Measurements from ENCODE around the gene FBXO9.

Gene FBXO9

DNA sequence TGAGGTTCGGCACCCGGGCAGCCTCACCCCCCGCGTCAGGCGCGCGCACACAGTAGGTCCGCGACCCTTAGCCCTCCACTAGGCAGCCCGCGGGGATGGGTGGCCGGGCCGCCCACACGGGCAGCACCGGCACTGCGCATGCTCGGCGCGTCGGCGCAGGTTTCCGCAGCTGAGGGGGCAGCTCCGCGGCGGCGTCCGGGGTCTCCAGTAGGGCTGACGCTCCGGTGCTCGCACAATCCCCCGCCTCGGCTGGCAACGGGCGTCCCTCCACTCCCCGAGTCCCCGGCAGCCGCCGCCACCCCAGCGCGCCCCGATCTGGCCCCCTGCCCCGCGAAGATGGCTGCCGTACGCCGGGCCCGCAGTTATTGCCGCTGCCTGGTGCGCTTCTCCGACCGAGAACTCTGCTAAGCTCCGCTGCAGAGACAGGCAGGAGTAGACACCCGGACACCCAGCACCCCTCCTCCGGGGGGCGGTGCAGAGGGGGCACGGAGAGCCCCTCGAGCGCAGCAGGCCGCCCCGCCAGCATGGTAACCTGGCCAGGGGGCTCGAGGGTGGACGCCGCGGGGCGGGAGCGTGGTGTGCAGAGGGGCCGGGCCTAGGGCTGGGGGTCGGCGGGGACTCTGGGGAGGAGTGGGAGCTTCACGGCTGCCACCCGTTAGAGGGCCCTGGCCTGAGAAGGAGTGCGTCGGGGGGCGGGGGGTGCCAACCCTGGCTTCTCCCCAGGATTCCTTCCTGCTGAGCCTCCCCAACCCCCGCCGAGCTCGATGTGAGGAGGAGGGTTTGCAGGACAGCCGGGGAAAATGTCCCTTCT, at the start of gene FBXO9:
TSS of gene FBXO9 (plus strand) at position 139 of the 811 bp plus-strand sequence. CDS start at position 525, 386 bp downstream.
- peak; percentile 91 for DNase-seq (ENCODE audit: low spot score)

DNA sequence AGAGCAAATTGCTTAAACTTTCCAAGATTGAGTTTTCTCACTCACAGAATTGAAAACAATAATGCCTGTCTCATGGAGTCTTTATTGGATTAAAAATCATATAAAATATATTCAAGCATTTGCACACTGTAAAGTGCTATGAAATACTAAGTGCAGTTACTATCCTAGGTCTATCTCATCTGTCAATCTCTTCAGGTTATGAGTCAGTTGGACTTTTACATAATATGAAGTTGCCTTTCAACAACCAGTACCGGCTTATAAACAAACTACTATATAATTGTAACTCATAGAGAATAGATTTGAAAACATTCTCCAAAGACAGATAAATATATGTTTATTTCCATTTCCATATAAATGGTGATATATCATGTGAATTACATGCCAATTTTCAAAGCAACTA, 49.7 kb upstream of the FBXO9 start:
- no peak for DNase-seq (ENCODE audit: low spot score)

DNA sequence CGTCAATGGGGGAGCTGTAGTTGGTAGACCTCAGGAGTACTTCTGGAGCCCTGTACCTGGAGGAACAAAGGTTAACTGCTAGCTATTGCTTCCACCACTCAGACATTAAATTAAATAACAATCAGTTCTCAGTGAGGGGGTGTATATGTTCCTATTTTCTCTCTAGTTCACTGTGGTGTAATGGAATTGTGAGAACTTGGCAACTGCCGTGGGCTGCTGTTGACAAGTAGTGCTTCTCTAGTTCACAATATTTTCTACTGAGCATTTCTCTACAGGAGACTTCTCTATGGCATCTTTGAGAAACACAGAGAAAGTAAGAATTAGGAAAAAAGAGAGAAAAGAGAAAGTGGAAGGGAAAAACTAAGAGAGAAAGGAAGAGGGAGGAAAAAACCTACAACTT, 46.8 kb upstream of the FBXO9 start:
- DNase-seq (ENCODE audit: low spot score): no peak

DNA sequence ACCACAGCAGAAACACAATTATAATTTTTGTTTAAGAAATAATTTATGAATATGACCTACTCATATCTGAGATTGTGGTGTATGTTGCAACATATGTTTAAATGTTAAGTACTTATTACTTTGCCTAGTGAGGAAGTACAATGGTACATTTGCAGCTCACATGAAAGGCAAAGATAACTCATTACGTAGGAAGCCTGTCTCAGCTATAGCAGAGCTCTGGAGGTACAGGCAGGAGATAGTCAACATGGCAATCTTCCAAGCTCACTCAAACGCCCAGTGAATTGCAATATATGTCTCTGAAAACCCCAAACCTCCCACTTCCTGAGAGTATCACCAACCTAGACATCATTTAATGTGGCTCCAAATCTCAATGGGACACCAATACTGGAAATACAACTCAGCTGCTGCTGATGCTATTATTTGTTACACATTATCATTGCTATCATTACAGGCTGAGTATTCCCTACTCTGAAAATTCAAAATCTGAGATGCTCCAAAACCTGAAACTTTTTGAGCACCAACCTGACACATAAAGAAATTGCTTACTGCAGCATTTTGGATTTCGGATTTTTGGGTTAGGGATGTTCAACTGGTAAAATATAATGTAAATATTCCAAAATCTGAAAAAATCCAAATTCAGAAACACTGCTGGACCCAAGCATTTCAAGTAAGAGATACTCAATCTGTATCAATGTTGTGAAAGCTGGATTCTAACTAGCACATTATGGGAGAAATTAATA, 45.0 kb upstream of the FBXO9 start:
- DNase-seq (ENCODE audit: low spot score): no peak

DNA sequence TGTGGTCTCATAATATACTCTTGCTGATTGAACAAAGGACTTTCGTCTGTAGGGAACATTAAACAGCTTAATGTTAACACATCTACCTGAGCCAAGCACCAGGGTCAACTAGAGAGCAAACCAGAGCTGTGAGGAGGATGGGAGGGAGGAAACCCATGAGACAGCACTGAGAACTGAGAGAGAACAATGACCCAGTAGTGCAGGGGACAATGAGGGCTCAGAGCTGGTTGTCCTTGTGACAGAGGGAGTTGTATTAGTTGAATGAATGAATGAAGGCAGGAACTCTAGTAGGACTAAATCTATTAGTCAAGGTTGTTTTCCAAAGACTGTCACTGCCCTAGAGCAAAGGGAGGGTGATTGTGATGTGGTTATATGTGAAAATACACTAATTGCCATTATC, 41.9 kb upstream of the FBXO9 start:
- no peak for DNase-seq (ENCODE audit: low spot score)

DNA sequence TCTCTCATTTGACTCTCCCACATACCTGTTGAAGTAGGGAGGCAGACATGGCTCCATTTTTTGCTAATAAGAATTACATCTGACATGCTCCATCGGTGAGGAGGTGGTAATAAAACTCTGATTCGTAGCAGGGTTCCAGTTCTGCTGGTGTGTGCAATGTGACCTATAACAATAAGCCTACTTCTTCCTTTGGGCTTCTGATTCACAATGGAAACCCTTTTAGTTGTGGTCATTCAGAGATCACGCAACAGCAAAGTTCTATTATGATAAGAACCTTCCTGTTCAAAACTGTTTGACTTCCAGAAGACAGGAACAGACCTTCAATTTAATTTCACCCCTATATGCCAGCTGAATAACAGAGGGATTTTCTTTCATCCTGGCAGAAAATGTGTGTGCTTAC, 38.7 kb upstream of the FBXO9 start:
- DNase-seq (ENCODE audit: low spot score): no peak

DNA sequence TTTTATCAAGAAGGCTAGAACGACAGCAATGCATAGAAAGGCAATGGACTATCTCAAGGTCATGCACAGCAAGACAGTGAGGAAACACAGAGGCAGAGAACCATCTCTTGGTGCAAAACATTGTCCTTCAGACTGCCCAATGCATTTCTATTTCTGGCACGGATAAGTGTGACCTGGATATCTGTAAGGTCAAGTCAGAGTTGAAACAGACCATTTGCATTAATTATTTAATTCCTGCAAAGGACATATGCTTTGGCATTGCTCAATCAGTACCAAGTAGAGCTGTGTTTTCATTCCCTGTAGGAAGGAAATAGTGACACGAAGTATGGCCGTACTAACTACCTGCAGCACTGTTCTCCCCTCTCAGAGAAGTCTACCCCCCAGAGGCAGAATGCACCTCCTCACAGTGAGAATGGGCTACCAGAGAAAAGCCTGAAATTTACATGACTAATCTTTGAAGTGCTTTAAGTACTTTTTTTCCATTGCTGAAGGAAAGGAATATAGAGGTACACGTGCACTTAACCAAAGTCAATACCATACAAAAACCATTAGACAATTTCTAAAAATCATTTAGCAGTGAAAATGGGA, 38.0 kb upstream of the FBXO9 start:
- DNase-seq (ENCODE audit: low spot score): no peak

DNA sequence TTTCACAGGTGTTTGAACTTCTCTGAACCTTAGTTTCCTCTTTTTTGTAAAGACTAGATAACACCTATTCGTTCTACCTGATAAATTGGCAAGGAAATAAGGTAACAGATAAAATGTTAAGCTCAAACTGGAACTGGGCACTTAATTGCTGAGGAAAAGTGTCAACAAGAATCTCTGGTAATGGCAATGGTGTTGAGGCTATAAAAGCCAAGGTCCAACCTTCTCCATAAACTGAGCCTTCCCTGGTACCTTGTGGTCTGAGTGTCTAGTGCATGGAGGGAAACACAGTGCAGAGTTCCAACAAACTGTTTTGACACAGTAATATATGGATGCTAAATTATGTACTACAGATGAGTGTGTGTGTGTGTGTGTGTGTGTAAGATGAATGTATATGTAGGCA, 36.7 kb upstream of the FBXO9 start:
- DNase-seq (ENCODE audit: low spot score): no peak

DNA sequence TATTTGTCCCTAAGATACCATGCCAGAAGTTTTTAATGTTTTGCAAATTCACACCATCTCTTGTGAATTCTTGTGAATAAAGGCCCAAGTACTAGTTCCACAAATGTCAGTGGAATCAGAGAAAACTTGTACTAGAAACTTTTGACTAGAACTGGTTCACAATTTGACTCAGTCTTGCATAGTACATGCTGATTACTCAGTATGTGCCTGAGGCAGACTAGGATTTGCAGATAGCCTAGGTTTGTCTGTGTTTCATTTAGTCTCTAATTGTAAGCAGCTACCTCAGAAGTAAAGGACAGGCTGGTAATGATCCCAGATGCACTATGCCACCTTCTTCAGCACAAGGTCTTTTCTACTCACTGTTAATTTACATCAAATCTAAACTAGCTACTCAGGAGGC, 35.9 kb upstream of the FBXO9 start:
- no peak for DNase-seq (ENCODE audit: low spot score)

DNA sequence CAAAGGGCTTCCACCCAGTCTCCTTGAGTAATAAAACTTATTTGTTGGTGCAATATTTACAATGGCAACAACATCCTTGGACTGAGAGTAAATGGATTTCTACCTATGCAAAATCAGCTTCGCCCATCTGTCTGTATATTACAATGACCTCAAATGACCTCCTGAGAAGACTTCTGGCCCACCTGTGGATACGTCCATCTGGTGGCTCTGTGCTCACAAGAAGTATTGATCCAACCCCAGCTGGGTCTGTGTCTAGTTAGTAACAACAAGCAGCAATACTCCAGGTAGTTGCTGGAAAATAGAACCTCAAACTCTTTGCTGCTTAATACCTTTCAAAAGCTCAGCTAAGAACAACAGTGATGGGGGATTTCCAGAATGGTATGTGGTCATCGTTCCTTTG, 35.4 kb upstream of the FBXO9 start:
- DNase-seq (ENCODE audit: low spot score): no peak

DNA sequence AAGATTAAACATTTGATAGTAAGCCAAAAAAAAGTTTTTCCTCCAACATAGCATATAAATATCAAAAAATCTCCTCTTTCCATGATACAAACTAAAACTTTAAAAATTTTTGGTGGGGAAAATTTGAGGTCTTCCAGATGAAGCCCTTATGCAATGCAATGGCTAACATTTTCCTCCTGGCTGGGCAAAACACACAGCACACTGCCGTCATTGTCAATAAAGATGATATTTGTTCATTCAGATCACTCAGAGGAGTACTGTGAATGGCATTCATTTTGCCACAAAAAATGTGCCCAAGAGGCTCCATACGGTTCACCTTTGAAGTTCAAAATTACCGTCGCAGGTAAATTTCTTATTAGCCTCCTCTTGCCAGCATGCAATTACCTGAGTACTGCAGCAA, 33.9 kb upstream of the FBXO9 start:
- DNase-seq (ENCODE audit: low spot score): no peak

DNA sequence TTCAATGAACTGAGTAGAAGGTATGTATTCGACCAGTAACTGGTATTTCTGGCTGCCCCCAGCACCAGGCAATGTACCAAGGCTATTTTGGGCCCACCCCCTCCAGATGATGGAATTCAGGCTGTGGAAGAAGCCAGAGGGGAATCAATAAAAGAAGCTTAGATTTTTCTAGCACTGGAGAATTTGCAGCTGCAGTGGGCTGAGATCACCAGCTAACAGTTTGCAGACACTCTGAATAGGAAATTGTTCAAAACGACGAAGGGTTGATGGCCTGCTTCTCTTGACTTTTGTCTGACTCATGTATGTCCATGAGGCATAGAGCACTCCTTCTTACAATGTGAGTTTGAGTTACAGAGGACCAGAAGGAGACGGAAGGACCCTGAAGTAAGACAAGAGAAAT, 32.4 kb upstream of the FBXO9 start:
- DNase-seq (ENCODE audit: low spot score): no peak

DNA sequence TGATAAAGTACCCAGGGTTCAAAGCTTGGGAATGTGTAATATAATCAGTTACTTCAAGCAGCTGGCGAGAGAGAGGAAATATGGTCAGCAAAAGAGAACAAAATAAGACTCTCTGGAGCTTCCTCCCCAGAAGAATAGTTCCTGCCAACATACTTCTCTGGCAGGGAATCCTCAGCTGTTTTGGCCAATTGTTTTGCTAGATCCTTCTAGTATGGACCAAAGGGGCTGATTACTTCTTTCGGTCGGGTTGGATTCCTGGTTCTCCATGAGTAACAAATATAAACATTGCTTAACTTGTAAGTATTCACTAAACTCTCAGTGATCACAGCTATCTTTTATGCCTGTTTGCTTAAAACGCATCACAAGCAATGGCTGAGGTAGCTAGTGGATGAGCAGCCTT, 31.4 kb upstream of the FBXO9 start:
- no peak for DNase-seq (ENCODE audit: low spot score)

DNA sequence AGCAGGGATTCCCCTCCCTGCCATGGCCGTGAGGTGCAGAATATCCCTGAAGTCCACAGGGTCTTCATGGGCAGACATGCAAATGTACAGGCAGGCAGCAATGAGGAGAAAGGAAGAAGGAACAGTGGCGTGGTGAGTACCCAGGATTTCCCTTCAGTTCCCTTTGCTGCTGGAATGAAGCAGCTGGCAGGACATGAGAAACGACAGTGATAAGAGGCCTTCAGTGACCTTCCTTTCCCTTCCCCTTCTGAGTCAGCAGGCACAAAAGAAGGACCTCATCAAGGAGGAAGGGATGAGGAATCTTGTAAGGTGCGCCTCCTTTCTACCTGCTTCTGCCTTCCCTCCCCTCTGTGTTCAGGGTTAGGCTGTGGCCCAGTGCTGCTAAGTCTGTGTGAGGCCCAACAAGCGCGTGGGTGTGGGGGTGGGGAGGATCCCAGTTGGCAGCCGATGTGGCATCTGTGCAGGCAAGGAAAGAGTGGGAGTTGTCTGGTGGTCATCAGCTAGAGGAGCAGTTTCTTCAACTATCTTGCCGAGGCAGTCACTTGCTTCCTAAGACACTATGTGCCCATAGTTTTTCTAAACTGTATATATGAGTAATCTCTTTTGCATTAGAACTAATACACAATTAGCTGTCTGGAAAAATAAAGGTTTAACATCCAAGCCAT, 29.5 kb upstream of the FBXO9 start:
- DNase-seq (ENCODE audit: low spot score): no peak

DNA sequence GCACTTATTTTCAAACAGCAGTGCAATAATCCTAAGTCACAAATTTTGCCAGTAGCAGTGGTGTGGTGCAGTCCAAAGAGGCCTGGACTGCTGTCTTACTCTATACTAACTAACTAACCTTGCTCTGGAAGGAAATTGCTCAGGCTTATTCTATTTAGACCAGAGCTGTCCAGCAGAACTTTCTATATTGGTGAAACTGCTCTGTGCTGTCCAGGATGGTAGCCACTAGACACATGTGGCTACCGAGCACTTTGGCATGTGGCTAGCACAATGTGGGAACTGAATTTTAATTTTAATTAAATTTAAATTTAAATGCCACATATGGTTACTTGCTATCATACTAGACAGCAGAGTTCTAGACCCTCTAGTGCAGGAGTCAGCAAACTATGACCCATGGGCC, 27.1 kb upstream of the FBXO9 start:
- no peak for DNase-seq (ENCODE audit: low spot score)

DNA sequence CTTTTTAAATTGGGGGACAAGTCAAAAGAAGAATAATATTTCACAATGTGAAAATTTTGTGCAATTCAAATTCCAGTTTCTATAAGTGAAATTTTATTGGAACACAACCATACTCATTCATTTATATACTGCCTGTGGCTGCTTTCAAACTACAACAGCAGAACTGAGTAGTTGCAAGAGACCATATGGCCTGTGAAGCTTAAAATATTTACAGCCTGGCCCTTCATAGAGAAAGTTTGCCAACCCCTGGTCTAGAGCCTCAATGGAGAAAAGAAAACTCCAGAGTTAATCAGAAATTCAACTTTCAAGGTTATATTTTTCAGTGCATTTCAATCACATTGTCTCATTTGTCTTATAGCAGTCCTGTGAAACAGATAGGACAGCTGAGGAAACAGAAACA, 26.6 kb upstream of the FBXO9 start:
- no peak for DNase-seq (ENCODE audit: low spot score)

DNA sequence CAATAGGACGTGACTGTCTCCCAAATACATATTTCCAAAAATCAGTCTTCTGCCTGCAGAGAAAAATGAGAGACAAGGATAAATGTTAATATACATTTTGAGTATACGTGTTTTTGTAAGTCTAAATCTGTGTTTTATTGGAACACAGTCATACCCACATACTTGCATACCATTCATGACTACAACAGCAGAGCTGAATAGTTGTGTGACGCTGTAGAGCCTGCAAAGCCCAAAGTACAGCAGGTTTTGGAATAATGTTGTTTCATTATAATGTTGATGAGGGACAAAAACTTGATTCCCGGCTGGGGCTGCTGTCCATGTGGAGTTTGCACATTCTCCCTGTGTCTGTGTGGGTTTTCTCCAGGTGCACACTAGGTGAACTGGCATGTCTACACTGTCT, 23.8 kb upstream of the FBXO9 start:
- DNase-seq (ENCODE audit: low spot score): no peak

DNA sequence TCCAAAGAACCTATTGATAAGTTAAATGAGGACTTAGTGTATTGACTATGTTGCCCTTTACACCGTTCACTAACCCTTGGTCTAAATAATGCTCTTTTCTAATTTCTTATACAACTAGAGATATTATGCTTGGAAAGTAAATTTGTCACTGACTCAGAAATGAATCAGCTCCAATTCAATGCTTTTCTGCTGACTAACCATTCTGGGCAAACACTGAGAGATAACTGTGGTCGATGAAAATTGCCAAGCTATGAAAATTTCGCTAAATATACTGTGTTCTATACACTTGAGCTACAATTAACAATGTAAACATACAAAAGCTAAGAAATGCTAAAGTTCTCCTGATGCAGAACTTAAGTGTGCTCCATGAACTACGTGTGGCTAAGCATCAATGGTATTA, 23.1 kb upstream of the FBXO9 start:
- DNase-seq (ENCODE audit: low spot score): no peak

DNA sequence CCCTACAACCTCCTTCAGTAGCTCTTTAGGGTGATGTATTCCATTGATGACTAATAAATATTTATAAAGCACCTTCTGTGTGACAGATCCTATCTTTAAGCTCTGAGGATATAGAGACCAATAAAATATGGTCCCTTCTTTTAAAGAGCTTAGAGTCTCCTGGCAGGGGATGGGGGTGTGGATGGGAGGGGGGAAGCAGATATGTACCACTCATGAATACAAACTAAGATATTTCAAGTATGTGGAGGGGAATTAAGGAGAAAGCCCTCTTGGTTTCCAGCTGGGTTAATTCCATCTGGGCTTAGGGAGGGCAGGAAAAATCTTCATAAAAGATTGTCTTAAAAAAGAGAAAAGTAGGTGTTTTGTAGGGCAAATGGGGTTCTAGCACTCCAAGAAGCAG, 21.6 kb upstream of the FBXO9 start:
- DNase-seq (ENCODE audit: low spot score): no peak

DNA sequence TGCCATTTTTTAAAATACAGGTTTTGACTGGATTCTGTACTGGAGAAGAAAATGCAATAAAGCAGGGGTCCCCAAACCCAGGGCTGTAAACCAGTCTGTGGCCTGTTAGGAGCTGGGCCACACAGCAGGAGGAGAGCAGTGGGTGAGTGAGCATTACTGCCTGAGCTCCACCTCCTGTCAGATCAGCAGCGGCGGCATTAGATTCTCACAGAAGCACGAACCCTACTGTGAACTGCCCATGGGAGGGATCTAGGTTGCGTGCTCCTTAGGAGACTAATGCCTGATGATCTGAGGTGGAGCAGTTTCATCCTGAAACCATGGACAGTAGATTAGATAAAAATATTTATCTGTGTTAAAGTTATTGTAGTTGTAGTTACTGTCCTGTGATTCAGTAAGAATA, 21.1 kb upstream of the FBXO9 start:
- peak; percentile 55 for DNase-seq (ENCODE audit: low spot score)

DNA sequence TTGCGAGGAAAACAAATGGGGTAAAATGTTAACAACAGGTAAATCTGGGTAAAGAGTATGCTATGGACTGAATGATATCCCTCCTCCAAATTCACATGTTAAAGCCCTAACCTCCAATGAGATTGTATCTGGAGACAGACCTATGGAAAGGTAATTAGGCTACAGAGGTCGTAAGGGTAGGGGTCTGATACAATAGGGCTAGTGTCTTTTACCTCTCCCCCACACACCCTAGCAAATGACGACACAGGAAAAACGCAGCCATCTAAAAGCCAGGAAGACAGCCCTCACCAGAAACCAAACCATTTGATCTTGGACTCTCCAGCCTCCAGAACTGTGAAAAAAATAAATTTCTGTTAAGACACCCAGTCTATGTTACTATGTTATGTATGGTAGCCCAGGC, 20.6 kb upstream of the FBXO9 start:
- no peak for DNase-seq (ENCODE audit: low spot score)

DNA sequence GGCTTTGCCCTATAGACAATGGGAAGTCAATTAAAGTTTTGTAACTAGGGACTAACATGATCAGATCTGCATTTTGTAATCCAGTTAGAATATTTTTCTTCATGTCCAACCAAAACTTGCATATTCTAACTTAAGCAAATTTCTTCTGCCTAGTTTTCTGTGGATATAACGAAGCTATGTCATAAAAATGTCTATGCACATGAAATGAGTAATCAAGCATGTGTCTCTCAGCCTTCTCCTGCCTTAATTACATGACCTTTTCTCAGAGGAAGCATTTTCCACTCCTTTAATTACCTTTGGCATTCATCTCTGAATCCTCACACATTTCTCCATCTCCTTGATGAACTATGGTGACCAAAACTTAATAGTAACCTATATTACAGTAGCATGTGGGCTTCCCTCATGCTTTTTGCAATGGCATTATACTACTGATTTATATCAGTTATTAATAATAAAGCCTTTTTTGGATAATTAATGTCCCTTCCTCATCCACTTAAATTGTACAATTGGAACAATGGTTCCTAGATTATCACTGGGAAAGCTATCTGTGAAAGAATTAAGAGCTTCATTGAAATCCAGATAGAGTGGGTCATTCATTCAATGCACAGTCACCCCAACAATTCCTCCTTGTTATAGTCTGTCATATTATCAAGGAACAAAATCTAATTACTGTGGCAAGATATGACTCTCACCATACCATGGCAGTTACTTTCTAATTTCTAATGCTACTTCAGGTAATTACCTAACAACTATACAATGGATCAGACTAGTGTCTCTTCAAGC, 19.1 kb upstream of the FBXO9 start:
- DNase-seq (ENCODE audit: low spot score): no peak

Measured in ecto neural progenitor cell (in vitro differentiated cells).